ENCODE data around the gene RBM43.
A peak's percentile ranks its signal among the peaks of the same experiment; 100 is the strongest.
"Not testable (repeated sequence)": the region's sequence is repeated elsewhere in the genome, so short reads cannot be mapped to it uniquely, and the experiment has no call there.

Gene RBM43

DNA sequence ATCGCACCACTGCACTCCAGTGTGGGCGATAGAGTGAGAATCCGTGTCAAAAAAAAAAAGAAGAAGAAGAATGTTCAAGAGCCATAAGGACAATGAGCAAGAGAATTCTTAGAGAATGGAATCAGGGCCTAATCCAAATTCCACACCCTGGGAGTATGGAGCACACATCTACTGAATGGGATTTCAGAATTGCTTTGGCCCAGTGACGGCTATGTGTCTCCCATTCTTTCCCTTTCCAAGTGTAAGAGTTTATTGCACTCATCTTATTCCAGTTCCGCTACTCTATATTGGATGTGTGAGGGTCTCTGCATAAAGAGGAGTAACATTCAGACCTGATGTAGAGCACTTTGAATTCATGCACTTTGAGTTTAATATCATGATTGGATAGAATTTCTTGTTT is 5.9 kb upstream of the RBM43 start:
- DNase-seq = no peak

DNA sequence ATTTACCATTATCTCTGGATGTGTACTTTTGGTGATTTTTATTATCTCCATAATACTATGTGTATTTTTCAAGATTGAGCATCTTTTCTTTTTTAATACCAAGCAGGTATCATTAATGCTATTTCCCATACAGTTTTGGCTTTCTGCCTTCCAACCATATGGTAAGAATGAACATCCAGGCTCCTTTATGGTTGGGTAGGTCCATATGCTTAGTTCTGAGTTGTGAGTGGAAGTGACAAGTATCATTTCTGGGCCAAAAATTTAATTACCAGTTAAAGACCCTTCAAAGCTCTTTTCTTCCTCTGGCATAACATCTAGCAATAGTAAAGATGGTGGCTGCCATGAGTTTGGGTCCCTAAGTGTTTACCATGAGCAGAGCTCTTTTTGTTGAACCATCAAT is 4.3 kb upstream of the RBM43 start:
- peak; percentile 88 for DNase-seq

DNA sequence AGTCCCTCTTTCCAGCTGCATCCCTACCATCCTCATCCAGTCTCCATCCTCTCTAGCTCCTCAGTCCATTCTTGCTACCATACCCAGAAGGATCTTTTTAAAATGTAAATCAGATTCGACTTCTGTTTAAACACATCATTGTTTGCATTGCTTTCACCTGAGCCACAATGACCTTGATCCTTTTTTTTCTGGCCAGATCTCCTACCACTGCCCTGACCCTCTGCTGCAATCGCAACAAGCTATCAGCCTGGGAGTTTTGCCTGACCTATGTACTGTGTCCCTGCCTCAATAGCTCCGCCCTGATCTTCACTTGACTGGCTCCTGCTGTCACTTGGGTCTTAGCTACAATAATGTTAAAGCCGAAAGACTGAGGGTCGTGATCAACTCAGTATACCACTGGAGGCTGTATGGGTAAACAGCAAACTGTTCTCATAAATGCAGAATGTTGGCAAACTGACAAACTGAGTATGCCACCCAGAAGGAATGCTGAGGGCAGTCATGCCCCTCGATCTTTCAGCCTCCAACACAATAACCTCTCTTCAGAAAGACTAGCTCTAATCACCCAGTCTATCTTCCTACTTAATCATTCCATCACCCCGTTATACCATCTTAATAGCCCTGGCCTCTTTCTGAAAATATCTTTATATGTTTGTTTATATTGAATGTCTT is 2.6 kb upstream of the RBM43 start:
- DNase-seq = peak; percentile 80

DNA sequence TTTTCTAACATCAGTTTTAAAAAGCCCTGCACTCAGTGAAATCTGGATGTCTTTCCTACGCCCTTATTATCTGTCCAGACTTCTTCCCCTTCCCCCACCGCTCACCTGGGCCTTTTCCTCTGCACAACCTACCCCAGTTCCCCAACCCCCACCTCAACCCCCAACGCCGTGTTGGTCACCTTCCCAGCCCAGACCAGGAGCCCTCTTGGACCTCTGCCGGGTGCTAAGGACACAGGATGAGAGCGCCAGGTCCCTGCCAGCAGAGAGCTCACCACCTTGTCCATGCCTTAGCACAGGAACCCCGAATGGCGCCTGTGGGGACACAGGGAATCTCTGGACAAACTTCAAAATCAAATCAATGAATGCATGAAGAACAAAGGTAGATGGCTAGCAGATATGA is 966 bp upstream of the RBM43 start:
- no peak for DNase-seq

DNA sequence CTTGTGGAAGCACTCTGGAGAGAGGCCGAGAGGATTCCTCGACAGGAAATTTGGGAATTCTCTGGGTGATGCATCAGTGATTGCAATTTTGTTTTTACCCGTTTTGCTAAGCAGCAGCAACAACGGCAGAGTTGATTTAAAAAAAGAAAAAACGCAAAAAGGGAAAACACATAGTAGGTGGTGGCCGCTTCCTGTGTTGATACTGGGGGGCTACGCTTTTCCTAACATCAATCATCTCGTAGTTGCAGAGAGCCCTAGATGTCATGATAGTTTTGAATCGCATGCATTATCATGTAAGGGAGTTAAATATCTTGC is 271 bp upstream of the RBM43 start:
- no peak for DNase-seq

DNA sequence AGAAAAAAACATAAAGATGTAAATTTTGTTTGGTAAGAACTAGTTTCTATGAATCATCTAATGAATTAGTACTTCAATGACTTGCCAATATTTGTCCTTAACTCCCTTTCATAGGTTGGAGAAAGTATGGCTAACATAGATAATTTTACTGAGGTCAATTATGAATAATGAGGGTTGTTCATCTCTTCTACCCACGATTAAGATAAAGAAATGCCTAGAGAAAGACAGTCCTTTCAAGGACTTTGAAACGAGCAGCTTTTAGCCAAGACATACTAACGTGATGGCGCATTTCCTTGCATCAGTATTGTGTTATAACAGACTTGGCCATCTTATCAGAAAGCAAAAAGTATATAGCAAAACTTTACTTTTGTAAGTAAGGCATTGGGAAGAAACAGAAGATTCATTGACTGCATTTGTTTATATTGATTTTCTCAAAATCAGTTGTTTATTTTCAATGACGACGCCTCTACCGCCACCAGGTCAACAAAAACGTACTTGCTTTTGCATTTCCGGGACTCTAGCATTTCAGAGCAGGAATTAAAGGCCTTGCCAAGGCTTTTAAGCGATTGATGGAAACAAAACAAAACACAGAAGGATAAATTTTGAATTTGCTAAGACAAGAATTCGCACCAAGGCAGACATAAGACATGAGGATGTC is 961 bp downstream of the RBM43 start:
- DNase-seq = no peak

DNA sequence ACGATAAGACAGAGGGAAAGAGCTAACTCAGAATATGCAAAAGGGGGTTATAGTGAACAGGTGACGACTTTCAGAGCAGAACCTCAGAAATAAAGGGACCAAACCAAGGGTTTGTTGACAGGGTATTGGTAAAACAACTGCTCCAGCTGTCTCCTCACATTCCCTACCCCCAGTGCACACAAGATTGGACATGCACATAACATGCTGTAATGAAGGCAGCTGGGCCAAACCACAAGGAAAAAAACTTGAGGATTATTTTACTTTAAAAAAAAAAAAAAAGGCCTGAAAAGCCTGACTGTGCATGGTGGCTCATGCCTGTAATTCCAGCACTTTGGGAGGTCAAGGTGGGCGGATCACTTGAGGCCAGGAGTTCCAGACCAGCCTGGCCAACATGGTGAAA is 3.5 kb downstream of the RBM43 start:
- no peak for DNase-seq

DNA sequence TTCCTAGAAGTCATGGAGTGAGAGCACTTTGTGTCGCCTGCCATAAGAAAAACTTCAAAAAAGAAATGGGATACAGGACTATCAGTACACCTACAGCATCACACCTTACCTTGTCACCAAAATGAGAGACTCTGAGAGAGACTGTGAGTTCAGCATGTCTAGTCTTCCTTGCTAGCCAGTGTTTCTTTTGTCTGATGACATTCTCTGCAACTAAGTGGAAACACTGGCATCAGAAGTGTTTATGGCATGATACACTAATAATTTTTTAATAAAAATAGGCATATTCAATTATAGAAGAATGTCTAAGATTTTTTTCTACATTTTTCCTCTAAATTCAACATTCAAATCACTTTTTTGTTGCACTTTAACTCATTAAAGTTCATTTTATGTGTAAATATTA is 9.0 kb downstream of the RBM43 start:
- DNase-seq = no peak

DNA sequence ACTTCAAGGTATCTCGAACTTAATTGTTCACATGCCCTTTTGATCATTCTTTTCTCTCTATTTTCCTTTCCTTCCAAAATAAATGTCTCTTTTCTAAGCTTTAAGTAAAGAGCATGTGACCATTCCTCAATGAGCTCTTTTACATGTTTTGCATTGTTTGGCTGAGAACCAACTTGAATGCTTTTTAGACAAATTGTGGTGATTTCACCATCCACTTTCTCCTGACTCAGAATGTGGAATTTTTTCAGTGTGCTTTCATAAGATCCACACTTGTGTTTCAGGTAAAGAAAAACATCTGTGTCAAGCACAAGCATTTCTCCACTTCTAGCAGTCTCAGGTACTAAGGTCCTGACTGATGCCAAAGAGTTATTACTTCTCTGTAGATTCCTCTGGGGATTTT is 10.7 kb downstream of the RBM43 start:
- no peak for DNase-seq

DNA sequence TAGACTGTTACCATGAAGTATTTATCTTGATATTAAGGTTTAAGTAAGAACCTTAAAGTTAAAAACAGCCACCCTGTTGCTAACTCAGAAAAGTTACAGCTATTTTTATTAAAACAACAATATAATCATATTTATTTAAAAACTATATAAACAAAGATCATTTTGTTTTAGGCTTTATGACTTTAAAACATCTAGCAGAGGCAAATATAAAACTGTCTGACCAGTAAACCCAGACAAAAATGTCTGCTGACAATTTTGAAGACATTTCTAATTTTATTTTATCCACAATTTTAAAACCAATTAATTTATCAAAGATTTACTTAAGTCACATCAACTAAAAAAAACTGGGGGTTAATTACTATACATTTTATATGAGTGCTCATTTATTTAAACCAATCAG is 14.2 kb downstream of the RBM43 start:
- no peak for DNase-seq

DNA sequence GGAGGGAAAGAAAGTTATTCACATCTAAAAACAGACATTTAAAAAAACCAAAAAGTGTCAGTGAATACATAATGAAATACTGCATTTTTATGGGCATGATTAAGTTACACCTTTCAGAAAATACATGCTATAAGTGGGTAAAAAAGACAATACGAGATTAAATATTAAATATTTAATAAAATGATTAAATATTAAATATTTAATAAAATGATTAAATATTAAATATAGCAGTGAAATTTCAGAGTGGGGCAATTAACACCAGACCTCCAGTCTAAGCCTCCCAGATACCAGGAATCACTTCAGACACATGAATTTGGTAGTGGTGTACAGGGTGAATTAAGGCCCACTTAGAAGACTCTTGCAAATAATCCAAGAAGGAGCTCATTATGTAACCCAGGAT is 15.5 kb downstream of the RBM43 start:
- DNase-seq = no peak

DNA sequence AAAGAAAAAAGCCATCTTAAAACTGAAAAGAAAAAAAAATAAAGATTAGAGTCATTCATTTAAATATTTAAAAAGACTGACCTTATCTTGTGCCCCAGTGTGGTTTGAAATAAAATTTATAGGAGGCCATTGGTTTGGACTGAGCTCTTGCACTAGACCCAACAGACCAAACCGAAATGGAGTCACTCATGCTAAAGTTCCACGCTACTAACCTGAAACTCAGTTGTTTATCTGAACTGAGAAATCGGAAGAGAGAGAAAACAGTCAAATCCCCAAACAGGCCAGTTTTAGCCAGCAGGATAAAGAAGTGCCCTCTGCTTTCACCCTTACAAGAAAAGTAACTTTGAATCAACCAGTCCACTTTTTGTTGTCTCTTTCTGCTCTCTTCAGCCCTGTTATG is 18.2 kb downstream of the RBM43 start:
- no peak for DNase-seq

DNA sequence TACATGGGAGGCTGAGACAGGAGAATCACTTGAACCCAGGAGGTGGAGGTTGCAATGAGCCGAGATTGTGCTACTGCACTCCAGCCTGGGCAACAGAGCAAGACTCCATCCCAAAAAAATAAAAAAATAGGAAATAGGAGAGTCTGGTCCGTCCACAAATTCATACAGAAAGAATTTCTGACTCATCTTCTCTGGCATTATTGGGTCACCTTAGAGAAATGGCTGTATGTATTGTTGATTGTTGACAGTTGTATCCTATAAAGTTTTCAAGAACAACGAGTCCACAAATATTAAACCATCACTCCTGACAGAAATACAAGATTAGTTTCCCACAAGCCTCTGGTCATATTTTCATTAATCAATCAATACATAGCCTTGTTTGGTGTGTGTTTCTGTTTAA is 20.4 kb downstream of the RBM43 start:
- DNase-seq = no peak

DNA sequence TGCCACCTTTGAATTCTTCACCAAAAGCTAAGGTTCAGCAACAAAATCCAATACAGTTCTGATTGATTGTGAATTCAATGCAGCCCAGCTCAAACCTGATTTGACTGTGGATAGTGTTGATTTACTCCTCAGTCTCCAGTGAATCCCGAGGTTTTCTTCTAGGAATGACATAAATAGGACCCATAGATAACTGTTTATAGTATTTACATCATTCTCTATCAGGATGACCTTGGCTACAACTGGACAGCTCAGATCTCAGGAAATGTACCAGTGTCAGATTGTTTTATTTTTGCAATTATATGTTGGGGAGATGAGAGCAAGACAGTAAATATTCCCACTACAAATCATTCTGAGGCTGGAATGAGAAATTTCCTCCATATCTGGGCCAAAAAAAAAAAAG is 21.2 kb downstream of the RBM43 start:
- DNase-seq = no peak

DNA sequence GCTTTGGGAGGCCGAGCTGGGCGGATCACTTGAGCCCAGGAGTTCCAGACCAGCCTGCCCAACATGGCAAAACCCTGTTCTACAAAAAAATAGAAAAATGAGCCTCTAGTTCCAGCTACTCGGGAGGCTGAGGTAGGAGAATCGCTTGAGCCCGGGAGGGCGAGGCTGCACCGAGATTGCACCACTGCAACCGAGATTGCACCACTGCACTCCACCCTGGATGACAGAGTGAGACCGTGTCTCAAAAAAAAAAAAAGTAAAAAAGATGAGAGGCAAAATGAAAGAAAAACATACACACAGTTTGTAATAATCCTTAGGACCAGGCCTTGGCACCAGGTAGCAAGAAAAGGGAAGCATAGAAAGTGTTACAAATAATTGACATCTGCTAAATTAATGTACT is 22.0 kb downstream of the RBM43 start:
- no peak for DNase-seq

DNA sequence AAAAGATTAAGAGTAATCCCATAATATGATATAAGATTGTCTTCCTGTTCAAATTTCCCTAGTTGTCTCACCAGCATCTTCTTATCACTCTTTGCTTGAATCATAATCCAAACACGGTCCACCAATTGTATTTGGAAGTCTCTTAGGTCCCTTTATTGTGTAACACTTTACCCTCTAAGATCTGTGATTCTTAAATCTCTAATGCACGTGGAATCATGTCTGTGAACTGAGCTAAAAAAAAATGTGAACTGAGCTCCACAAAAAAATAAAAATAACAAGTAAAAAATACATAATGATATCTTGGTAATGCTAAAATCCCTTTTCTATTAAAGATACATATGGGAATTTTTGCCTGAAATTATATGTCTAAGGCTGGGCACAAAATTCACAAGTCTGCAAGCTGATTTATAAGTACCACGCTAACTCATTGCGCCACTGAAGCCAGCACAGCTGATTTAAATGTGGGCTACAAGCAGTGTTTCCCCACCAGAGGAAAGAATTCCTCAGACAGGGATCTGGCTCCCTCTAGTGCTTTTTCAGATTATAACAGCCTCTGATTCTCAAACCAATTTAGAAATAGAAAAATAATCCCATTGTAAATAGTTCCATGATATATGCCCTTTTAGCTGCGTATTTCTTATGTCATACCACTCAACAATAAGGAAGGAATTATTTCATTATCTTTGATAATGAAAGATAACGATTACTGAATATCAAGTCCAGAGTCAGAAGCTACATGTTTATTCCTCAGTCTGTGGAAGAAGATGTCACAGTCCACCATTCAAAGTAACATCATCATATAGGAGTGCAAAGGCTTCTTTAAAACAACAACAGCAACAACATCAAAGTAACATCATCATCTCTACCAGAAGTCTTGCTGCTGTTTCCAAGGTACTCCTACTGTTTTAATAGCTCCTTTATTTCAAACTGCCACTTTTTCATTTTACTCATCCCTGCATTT is 22.9 kb downstream of the RBM43 start:
- DNase-seq = peak; percentile 78

DNA sequence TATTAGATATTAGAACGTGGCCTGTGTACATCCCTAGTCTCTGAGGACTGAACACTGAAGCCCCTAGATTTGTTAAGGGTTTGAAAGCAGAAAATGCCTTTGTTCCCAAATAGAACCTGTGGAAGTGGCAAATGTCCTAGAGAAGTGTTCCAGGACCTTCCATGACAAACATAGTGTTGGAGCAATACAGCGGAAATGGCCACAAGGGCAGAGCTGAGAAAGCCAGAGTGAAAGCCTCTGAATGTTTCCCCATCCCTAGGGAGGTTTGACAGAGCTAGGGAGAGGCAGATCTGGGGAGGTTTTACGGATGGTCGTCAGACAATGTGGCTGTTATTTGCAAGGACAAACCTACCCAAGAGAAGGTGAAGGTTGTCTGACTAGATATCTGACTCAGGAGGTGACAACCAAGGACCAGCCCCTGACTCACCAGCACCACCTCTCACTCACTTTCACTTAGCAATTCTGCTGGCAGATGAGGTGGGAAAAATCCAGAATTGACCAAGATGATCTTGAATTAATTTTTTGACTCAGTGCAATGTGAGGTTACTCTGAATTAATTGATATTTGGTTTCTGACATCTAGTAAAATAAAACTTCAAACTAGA is 24.1 kb downstream of the RBM43 start:
- DNase-seq = no peak

DNA sequence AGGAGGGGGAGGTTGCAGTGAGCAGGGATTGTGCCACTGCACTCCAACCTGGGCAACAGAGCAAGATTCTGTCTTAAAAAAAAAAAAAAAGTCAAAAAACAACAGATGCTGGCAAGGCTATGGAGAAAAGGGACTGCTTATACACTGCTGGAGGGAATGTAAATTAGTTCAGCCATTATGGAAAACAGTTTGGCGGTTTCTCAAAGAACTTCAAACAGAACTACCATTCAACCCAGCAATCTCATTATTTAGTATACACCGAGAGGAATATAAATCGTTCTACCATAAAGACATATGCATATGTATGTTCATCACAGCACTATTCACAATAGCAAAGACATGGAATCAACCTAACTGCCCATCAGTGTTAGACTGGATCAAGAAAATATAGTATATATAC is 27.9 kb downstream of the RBM43 start:
- not testable (repeated sequence) for DNase-seq

DNA sequence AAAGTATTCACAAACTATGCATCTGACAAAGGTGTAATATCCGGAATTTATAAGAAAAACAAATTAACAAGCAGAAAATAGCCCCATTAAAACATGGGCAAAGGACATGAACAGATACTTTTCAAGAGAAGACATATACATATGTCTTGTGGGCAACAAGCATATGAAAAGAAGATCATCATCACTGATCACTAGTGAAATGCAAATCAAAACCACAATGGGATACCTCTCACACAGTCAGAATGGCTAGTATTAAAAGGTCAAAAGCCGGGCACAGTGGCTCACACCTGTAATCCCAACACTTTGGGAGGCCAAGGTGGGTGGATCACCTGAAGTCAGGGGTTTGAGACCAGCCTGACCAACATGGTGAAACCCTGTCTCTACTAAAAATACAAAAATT is 28.4 kb downstream of the RBM43 start:
- DNase-seq = not testable (repeated sequence)

DNA sequence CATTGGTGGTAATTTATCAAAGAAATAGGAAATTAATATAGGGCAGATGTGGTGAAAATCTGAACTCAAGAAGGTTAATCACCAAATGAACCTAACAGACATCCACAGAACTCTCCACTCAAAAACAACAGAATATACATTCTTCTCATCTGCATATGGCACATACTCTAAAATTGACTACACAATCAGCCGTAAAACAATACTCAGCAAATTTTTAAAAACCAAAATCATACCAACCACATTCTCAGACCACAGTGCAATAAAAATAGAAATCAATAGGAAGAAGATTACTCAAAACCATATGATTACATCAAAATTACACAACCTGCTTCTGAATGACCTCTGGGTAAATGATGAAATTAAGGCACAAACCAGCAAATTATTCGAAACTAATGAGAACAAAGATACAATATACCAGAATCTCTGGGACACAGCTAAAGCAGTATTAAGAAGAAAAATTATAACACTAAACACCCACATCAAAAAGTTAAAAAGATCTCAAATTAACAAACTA is 31.0 kb downstream of the RBM43 start:
- DNase-seq = no peak

DNA sequence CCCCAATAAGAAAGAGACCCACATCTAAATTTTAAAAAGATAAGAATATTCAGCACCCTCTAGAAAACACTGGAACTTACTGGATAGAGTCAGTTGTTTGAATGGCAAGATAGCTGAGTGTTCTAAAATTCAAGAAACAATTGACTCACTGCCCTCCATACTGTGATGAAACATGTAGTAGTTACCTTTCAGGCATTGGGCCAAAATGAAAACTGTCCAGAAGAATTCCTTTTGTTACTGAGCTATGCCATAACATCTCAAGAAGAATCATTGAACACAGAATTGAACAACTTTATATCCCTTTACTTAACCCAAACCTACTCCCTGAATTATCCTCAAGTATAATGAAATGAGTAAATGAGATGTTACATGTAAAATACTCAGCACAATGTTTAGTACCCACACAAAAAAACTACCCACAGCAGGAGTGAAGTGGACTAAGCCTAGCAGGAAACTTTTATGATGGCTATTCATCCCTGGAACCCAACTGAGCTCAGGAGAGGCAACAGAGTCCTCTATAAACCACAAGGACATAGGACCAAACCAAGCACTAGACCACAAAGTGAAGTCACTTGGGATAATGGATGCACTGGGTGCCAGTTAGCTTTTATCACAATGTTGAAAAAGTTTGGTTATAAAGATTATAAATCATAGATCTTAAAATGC is 32.7 kb downstream of the RBM43 start:
- DNase-seq = no peak

DNA sequence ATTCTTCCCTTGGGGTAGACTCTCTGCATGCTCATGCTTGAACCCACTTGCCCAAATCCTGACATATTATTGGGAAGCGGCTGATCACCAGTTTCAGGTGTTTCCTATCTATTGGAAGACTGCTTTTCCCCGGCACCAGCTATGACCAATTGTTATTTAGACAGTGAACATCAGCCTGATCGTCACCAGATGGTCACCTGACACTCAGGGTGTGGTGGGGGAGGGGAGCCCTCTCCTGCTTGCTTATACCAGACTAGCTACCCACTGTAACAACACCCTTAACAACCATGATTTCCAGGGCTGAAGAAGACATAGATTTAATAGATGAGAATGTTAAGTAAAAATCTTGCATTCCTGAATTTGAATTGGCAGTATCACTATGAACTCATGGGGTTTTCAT is 44.3 kb downstream of the RBM43 start:
- DNase-seq = no peak

DNA sequence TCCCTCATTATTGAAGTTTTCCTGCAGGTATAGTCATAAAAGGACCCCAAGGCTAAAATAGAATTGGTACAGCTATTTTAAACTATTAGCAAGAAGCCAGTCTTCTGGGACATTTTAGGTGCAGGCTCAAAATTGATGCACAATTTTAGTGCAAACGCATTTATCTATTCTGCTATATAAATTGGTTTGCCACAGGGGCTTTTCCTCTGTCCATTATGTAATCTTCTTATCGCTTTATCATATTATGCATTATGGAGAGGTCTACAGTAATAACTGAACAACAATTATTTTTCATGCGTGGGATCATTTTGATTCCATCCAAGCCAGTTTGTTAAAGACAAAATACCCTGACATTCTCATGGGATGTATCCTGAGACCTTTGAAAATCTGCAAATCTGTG is 54.6 kb downstream of the RBM43 start:
- DNase-seq = no peak

Measured in NCI-H1694 (cell line).